Panc1 (cell line): ENCODE data around the gene EYA2.

ENCODE experiments used
- POLR2AphosphoS5 ChIP-seq: IDR thresholded peaks from 2 replicates; pipeline ENCODE4 v1.6.1; 2012; ENCODE audit warnings: mild to moderate bottlenecking, low read depth, low read length, moderate library complexity
- SIN3A ChIP-seq: IDR thresholded peaks from 2 replicates; pipeline ENCODE4 v1.6.1; 2012; ENCODE audit warnings: low read depth, mild to moderate bottlenecking, low read length, moderate library complexity, borderline replicate concordance; ENCODE audit not compliant: insufficient read depth
- TCF7L2 ChIP-seq: IDR thresholded peaks from 2 replicates; pipeline ENCODE4 v1.6.1; 2011; ENCODE audit warnings: mild to moderate bottlenecking, low read depth, low read length, inconsistent platforms
- TF ChIP-seq, protein P1 (sequence below): fragments of 450-650 bp; IDR thresholded peaks from 2 replicates; pipeline ENCODE4 v1.5.1; 2017; ENCODE audit warnings: mild to moderate bottlenecking
- TF ChIP-seq, protein P2 (sequence below), 2 experiments: IDR thresholded peaks; 2 replicates each; pipeline ENCODE4 v1.6.1; 2011 to 2012; ENCODE audit warnings: low read depth in 2 of 2, control low read depth in 1 of 2, low read length in 1 of 2, mild to moderate bottlenecking in 1 of 2, moderate library complexity in 1 of 2; ENCODE audit not compliant: insufficient read depth in 1 of 2

DNA sequence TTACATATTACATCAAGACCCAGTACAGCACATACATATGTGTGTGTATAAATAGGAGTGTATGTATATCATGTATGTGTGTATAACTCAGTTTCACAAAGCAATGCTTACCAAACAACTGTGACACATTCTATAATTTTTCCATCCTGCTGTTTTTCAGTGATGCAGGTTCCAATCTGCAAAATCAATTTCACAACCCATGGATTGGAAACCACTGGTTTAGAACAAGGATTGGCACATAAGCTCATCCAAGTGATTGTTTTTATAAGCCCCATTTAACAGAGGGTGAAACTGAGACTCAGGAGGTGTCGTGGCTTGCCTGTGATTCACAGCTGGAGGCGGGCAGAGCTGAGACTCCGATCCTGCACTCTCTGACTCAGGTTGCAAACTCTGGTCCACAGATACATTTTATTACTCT lies 303.6 kb downstream of the EYA2 start:
- TF ChIP-seq, protein P1, sequence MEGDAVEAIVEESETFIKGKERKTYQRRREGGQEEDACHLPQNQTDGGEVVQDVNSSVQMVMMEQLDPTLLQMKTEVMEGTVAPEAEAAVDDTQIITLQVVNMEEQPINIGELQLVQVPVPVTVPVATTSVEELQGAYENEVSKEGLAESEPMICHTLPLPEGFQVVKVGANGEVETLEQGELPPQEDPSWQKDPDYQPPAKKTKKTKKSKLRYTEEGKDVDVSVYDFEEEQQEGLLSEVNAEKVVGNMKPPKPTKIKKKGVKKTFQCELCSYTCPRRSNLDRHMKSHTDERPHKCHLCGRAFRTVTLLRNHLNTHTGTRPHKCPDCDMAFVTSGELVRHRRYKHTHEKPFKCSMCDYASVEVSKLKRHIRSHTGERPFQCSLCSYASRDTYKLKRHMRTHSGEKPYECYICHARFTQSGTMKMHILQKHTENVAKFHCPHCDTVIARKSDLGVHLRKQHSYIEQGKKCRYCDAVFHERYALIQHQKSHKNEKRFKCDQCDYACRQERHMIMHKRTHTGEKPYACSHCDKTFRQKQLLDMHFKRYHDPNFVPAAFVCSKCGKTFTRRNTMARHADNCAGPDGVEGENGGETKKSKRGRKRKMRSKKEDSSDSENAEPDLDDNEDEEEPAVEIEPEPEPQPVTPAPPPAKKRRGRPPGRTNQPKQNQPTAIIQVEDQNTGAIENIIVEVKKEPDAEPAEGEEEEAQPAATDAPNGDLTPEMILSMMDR: no peak
- no peak for TF ChIP-seq POLR2AphosphoS5
- TF ChIP-seq, protein P2, sequence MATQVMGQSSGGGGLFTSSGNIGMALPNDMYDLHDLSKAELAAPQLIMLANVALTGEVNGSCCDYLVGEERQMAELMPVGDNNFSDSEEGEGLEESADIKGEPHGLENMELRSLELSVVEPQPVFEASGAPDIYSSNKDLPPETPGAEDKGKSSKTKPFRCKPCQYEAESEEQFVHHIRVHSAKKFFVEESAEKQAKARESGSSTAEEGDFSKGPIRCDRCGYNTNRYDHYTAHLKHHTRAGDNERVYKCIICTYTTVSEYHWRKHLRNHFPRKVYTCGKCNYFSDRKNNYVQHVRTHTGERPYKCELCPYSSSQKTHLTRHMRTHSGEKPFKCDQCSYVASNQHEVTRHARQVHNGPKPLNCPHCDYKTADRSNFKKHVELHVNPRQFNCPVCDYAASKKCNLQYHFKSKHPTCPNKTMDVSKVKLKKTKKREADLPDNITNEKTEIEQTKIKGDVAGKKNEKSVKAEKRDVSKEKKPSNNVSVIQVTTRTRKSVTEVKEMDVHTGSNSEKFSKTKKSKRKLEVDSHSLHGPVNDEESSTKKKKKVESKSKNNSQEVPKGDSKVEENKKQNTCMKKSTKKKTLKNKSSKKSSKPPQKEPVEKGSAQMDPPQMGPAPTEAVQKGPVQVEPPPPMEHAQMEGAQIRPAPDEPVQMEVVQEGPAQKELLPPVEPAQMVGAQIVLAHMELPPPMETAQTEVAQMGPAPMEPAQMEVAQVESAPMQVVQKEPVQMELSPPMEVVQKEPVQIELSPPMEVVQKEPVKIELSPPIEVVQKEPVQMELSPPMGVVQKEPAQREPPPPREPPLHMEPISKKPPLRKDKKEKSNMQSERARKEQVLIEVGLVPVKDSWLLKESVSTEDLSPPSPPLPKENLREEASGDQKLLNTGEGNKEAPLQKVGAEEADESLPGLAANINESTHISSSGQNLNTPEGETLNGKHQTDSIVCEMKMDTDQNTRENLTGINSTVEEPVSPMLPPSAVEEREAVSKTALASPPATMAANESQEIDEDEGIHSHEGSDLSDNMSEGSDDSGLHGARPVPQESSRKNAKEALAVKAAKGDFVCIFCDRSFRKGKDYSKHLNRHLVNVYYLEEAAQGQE (IDR thresholded peaks at IDR 0.05; ENCODE audit: insufficient read depth in 1 of 2, low read depth in 2 of 2, low read length in 1 of 2): no peak
- TF ChIP-seq SIN3A: no peak
- no peak for TF ChIP-seq TCF7L2
